ENCODE data around the gene RAI14. TPM values are rescaled to one million over a fixed set of nuclear protein-coding genes. Genes with fewer than 3 reads are reported as not detected.

The RAI14 gene
- total RNA-seq, 1 donor from 2014 or later = 127 TPM

GRCh38 chr5:34844999-34845398 lies 188.9 kb downstream of the RAI14 start:
- H3K9me3 Mint-ChIP-seq (ENCODE audit: unreplicated experiment) = no peaks in the 10 kb centered on the region
- H3K4me3 Mint-ChIP-seq (ENCODE audit: unreplicated experiment) = no peak overlapping the region
- DNase-seq (ENCODE audit: low spot score) = no peak
- TF ChIP-seq CTCF (IDR thresholded peaks at IDR 0.05; ENCODE audit: unreplicated experiment) = no peak
- H3K27ac Mint-ChIP-seq (ENCODE audit: unreplicated experiment) = no peak overlapping the region
- no peaks in the 10 kb centered on the region for H3K4me1 Mint-ChIP-seq (ENCODE audit: unreplicated experiment)
- no peaks in the 10 kb centered on the region for H3K27me3 Mint-ChIP-seq (ENCODE audit: unreplicated experiment)
- H3K36me3 Mint-ChIP-seq (ENCODE audit: low read depth, unreplicated experiment) = peaks cover 5% of the 10 kb centered on the region

GRCh38 chr5:34847056-34847455 lies 190.9 kb downstream of the RAI14 start:
- no peak overlapping the region for H3K4me3 Mint-ChIP-seq (ENCODE audit: unreplicated experiment)
- H3K4me1 Mint-ChIP-seq (ENCODE audit: unreplicated experiment) = no peaks in the 10 kb centered on the region
- no peak for TF ChIP-seq CTCF (IDR thresholded peaks at IDR 0.05; ENCODE audit: unreplicated experiment)
- H3K27me3 Mint-ChIP-seq (ENCODE audit: unreplicated experiment) = peaks cover 4% of the 10 kb centered on the region
- no peak overlapping the region for H3K27ac Mint-ChIP-seq (ENCODE audit: unreplicated experiment)
- DNase-seq (ENCODE audit: low spot score) = no peak
- no peaks in the 10 kb centered on the region for H3K9me3 Mint-ChIP-seq (ENCODE audit: unreplicated experiment)
- H3K36me3 Mint-ChIP-seq (ENCODE audit: low read depth, unreplicated experiment) = peaks cover 5% of the 10 kb centered on the region

GRCh38 chr5:34847552-34847951 lies 191.4 kb downstream of the RAI14 start:
- peaks cover 4% of the 10 kb centered on the region for H3K27me3 Mint-ChIP-seq (ENCODE audit: unreplicated experiment)
- TF ChIP-seq CTCF (IDR thresholded peaks at IDR 0.05; ENCODE audit: unreplicated experiment) = no peak

GRCh38 chr5:34848230-34848629 lies 192.1 kb downstream of the RAI14 start:
- Mint-ChIP-seq H3K27me3 (ENCODE audit: unreplicated experiment) (peaks cover 4% of the 10 kb centered on the region), H3K9me3 (ENCODE audit: unreplicated experiment) (no peaks in the 10 kb centered on the region), H3K4me1 (ENCODE audit: unreplicated experiment) (no peaks in the 10 kb centered on the region), H3K4me3 (ENCODE audit: unreplicated experiment) (no peak overlapping the region), H3K27ac (ENCODE audit: unreplicated experiment) (no peak overlapping the region), H3K36me3 (ENCODE audit: low read depth, unreplicated experiment) (peaks cover 15% of the 10 kb centered on the region)
- TF ChIP-seq CTCF (IDR thresholded peaks at IDR 0.05; ENCODE audit: unreplicated experiment) = no peak
- no peak for DNase-seq (ENCODE audit: low spot score)

More at GRCh38 chr5:34847552-34847951, 191.4 kb downstream of the RAI14 start:
- H3K27ac Mint-ChIP-seq (ENCODE audit: unreplicated experiment) = no peak overlapping the region
- peaks cover 10% of the 10 kb centered on the region for H3K36me3 Mint-ChIP-seq (ENCODE audit: low read depth, unreplicated experiment)
- no peaks in the 10 kb centered on the region for H3K4me1 Mint-ChIP-seq (ENCODE audit: unreplicated experiment)
- no peaks in the 10 kb centered on the region for H3K9me3 Mint-ChIP-seq (ENCODE audit: unreplicated experiment)
- DNase-seq (ENCODE audit: low spot score) = no peak
- no peak overlapping the region for H3K4me3 Mint-ChIP-seq (ENCODE audit: unreplicated experiment)

GRCh38 chr5:34849253-34849652 lies 193.1 kb downstream of the RAI14 start:
- H3K4me1 Mint-ChIP-seq (ENCODE audit: unreplicated experiment) = no peaks in the 10 kb centered on the region
- peaks cover 8% of the 10 kb centered on the region for H3K27me3 Mint-ChIP-seq (ENCODE audit: unreplicated experiment)
- no peak for TF ChIP-seq CTCF (IDR thresholded peaks at IDR 0.05; ENCODE audit: unreplicated experiment)
- no peak overlapping the region for H3K27ac Mint-ChIP-seq (ENCODE audit: unreplicated experiment)
- DNase-seq (ENCODE audit: low spot score) = no peak
- H3K4me3 Mint-ChIP-seq (ENCODE audit: unreplicated experiment) = no peak overlapping the region
- H3K36me3 Mint-ChIP-seq (ENCODE audit: low read depth, unreplicated experiment) = peaks cover 15% of the 10 kb centered on the region
- no peaks in the 10 kb centered on the region for H3K9me3 Mint-ChIP-seq (ENCODE audit: unreplicated experiment)
